Adipocyte (in vitro differentiated cells): ENCODE data around the gene TGM5.
"Not testable (repeated sequence)": the region's sequence is repeated elsewhere in the genome, so short reads cannot be mapped to it uniquely, and the experiment has no call there.

Experiments used
- DNase-seq: peaks from one replicate; pipeline ENCODE4 v3.0.0-alpha.2; 2015; ENCODE audit warnings: low read depth
- H3K27me3 ChIP-seq: replicated peaks from 2 replicates; pipeline ENCODE4 v1.7.0; 2013; ENCODE audit warnings: mild to moderate bottlenecking, low read length, moderate library complexity; ENCODE audit not compliant: control insufficient read depth, insufficient read depth
- H3K36me3 ChIP-seq: 2 replicates; pipeline ENCODE4 v1.7.0; 2013; ENCODE audit warnings: low read length, mild to moderate bottlenecking, moderate library complexity; ENCODE audit not compliant: control insufficient read depth, insufficient read depth, severe bottlenecking
- H3K4me1 ChIP-seq: 2 replicates; pipeline ENCODE4 v1.7.0; 2013; ENCODE audit warnings: mild to moderate bottlenecking, low read length, moderate library complexity; ENCODE audit not compliant: control insufficient read depth, insufficient read depth
- H3K4me3 ChIP-seq: 2 replicates; pipeline ENCODE4 v1.7.0; 2013; ENCODE audit warnings: mild to moderate bottlenecking, low read length, moderate library complexity
- H3K9ac ChIP-seq: 2 replicates; pipeline ENCODE4 v1.7.0; 2013; ENCODE audit warnings: mild to moderate bottlenecking, low read length, moderate library complexity
- H3K9me3 ChIP-seq: 2 replicates; pipeline ENCODE4 v1.7.0; 2013; ENCODE audit warnings: mild to moderate bottlenecking, low read length, moderate library complexity; ENCODE audit not compliant: control insufficient read depth

Gene TGM5

DNA sequence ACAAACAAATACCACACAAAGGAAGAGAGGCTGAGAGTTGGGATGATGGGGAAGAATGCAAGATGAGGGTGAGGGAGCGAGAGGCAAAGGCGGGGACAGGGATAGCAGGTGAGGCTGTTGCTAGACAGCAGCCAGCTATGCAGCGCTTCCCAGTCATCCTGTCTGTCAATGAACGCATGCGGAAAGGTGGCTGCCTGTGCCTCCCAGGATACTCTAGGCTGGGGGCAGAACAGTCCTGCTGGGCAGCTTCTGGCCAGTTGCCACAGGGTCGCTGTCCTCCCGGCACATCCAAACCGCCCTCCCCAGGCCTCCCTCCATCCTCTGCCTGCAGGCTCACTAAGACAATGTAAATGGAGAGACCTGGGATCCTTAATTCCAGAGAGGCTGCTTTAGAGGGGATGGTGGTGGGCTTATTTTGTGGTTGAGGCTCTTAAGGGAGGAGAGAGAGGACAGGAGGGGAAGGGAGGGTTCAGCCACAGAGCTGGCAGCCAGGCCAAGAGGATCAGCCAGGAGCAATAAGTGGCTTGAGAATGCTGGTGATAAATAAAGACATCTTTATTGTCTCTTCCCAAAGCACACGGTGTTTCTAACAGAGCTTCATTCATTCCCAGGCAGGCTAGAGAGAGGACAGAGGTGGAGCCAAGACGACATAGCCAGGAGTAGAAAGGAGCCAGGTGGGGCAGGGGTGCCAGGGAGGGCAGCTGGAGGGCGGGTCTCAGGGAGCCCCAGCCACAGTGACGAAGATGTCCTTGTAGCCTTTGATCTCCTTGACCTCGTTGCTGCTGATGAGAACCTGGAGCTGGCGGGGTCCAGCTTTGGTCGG lies 9.2 kb upstream of the TGM5 start:
- DNase-seq = no peak
- no peaks in the 10 kb centered on the region for H3K9me3 ChIP-seq
- H3K9ac ChIP-seq = no peak overlapping the region
- peaks cover 40% of the 10 kb centered on the region for H3K27me3 ChIP-seq
- peaks cover 3% of the 10 kb centered on the region for H3K4me1 ChIP-seq
- H3K4me3 ChIP-seq = no peak overlapping the region
- H3K36me3 ChIP-seq = no peaks in the 10 kb centered on the region

DNA sequence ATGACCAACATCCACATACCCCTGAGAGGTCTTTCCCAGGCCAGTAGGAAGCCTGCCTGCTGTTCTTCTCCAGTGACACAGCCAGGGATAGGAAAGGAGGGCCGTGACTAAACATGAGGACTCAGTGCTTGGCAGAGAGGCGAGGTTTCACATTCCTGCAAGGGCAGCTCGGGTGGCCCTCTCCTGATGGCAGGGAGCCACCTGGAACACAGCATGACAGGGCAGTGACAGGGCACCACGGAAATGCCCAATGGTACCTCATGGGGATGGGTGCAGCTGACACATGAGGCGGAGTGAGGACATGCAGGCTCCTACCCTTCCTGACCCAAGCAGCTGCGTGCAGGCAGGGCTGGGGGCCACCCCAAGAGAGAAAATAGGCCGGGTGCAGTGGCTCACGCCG lies 7.4 kb upstream of the TGM5 start:
- DNase-seq = no peak
- no peaks in the 10 kb centered on the region for H3K36me3 ChIP-seq
- no peaks in the 10 kb centered on the region for H3K9me3 ChIP-seq
- H3K4me1 ChIP-seq = peaks cover 3% of the 10 kb centered on the region
- no peak overlapping the region for H3K9ac ChIP-seq
- no peak overlapping the region for H3K4me3 ChIP-seq
- peaks cover 48% of the 10 kb centered on the region for H3K27me3 ChIP-seq

DNA sequence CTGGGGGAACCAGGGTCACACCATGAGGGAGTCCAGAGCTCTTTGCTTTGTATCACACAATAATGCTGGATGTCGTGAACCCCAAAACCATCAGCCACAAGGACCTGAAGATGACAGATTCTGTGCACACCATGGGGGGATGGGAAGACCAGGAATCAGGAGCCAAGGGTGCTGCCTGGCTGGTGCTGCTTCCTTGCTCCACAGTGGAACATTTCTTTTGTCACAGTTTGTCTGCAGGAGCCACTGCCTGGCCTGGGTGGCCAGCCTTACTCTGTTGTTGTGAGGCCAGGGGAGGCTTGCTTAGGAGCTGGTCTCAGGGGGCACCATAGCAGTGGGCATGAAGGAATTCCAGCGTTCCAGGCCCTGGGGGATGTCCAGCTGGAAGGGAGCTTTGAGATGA lies 6.5 kb upstream of the TGM5 start:
- no peak overlapping the region for H3K4me3 ChIP-seq
- peaks cover 49% of the 10 kb centered on the region for H3K27me3 ChIP-seq
- H3K4me1 ChIP-seq = peaks cover 3% of the 10 kb centered on the region
- H3K9ac ChIP-seq = no peak overlapping the region
- no peaks in the 10 kb centered on the region for H3K9me3 ChIP-seq
- no peak for DNase-seq
- H3K36me3 ChIP-seq = no peaks in the 10 kb centered on the region

DNA sequence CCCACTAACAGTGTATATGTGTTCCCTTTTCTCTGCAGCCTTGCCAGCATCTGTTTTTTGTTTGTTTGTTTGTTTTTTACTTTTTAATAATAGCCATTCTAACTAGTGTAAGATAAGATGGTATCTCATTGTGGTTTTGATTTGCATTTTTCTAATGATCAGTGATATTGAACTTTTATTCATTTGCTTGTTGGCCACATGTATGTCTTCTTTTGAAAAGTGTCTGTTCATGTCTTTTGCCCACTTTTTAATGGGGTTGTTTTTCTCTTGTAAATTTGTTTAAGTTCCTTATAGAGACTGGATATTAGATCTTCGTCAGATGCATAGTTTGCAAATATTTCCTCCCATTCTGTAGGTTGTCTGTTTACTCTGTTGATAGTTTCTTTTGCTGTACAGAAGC lies 5.2 kb upstream of the TGM5 start:
- not testable (repeated sequence) for H3K4me3 ChIP-seq, H3K36me3 ChIP-seq, H3K9ac ChIP-seq, DNase-seq, H3K4me1 ChIP-seq, H3K9me3 ChIP-seq
- H3K27me3 ChIP-seq = peaks cover 47% of the 10 kb centered on the region

DNA sequence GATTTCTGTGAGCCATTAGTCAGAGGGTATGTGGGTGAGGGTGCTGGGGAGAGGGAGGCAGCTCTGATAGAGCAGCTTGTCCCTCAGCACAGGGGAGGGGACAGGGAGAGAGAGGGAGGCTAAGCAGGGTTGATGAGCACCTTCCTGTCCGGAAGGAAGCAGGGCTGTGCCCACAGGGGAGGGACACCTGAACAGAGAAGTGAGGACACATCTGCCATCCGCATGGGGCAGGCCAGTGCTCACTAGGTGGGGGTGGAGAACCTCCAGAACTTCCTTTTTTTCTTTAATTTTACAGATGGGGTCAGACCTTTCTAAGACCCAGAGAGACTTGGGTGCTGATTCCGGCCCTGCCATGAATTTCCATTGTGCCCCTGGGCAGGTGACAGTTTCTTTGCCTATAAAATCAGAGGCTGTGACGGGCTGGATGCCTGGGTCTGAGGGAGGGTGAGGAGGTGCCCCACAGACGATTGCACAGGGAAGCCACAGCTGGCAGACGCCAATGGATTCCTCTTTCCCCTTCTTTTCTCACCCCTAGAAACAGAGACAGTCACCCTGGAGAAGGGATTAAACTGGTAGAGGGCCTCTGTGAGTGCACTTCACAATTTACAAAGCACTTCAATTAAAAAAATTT lies 4.1 kb upstream of the TGM5 start:
- Histone ChIP-seq H3K4me1 (peaks cover 3% of the 10 kb centered on the region), H3K36me3 (no peaks in the 10 kb centered on the region), H3K9me3 (no peaks in the 10 kb centered on the region), H3K4me3 (no peak overlapping the region), H3K27me3 (peaks cover 46% of the 10 kb centered on the region), H3K9ac (no peak overlapping the region)
- no peak for DNase-seq

DNA sequence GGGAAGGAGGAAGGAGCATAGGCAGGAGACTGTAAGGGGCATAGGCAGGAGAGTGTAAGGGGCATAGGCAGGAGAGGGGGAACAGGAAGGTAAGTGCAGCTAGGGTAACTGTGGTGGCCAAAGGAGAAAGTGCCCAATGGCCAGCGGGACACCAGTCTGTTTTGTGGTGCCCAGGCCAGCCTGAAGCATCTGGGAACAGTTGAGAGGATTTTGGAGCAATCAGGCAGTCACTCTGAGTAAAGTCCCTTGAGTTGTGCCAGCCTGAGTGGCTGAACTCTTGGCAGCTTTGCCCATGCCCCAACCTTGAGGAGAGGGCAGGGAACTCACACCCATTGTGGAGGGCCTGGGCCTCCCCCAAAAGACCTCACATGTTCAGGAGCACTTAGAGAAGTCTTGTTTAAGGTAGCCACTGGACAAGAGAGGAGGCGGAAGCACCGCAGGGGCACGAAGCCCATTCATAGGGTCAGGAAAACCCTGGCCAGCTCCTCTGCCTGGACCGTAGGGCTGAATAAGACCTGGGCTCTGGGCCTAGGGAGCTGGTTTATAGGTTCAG lies 3.5 kb upstream of the TGM5 start:
- Histone ChIP-seq H3K36me3 (no peaks in the 10 kb centered on the region), H3K27me3 (peaks cover 47% of the 10 kb centered on the region), H3K9ac (no peak overlapping the region), H3K4me3 (no peak overlapping the region), H3K9me3 (no peaks in the 10 kb centered on the region), H3K4me1 (peaks cover 3% of the 10 kb centered on the region)
- no peak for DNase-seq

DNA sequence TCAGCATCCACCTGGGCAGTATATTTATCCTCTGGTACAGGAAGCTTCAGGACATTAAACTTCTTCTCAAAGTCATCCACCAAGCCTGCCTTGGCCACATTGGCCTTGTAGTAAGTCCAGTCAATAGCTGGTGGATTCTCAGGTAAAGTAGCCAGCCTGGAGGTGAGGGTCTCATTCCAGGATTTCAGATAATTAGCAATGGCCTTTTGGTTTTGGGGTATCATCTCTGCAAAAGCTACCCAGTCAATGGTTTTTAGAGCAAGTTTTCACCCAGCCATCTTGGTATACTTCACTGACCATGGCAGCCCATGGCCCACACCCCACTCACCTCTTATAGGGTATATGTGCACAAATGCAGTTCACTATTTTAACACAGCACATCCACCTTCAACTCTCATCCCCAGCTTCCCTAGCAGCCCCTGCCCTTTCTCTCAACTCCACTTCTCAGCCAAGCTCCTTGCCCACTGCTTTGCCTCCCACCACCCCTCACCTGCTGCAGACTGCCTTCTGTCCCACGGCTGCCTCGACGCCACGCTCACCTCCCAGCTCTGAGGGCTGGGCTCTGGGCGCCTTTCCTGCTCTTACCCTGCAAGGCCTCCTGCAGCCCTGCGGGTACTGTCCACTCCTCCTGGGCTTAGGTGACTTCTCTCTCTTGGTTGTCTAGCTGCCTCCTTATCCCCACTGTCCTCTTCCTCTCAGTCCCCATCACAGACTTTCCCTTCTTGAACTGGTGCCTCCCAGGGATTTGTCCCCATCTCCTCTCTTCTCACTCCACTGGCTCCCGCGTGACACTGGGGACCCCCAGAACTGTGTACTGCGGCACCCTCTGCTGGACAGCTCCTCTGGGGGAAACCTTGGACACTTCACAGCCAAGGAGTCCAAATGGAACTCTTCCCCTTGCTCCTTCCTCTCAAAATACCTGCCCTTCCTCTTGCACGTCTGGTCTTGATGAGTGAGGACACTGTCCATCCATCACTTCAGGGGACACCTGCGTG lies 1.7 kb upstream of the TGM5 start:
- Histone ChIP-seq H3K36me3 (no peaks in the 10 kb centered on the region), H3K4me3 (no peak overlapping the region), H3K27me3 (peaks cover 53% of the 10 kb centered on the region), H3K9me3 (no peaks in the 10 kb centered on the region), H3K9ac (no peak overlapping the region), H3K4me1 (no peaks in the 10 kb centered on the region)
- DNase-seq = no peak

DNA sequence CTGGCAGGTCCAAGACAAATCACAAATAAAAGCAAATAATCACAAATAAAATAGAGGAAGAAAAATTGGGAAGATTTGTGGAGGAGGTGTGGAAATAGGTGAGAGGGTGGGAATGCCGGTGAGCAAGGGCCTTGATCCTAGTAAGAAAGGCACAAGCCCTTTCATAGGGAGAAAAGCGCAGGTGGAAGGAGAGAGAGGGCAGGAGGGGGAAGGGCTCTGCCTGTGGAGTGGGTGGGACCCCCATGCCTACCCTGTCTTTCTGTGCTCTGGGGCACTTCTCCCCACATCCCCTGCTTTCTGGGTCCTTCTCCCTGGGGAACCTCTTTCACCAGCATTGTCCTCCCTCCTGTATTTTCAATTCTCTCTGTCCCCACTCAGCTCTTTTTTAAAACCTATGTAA lies 711 bp upstream of the TGM5 start:
- H3K9me3 ChIP-seq = no peaks in the 10 kb centered on the region
- H3K4me3 ChIP-seq = no peak overlapping the region
- H3K4me1 ChIP-seq = no peaks in the 10 kb centered on the region
- H3K36me3 ChIP-seq = no peaks in the 10 kb centered on the region
- DNase-seq = no peak
- H3K27me3 ChIP-seq = peaks cover 59% of the 10 kb centered on the region
- H3K9ac ChIP-seq = no peak overlapping the region

DNA sequence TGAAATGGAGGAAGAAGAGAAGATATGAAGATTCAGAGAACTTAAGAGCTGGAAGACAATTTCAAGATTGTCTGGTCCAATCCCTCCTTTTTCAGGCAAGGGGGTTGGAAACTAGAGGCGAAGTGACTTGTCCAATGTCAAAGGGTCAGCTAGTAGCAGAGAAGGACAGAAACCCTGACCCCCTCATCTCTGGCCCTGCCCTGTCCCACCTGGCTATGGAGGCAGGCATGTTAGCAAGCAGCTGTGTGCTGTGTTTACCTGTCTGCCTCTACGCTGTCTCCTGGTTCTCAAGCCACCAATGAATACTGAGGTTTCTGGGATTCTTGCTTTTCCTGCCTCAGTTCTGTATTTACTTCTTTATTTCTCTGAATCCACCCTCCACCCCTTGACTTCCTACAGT lies 342 bp downstream of the TGM5 start:
- no peak overlapping the region for H3K9ac ChIP-seq
- H3K4me3 ChIP-seq = no peak overlapping the region
- H3K9me3 ChIP-seq = no peaks in the 10 kb centered on the region
- H3K27me3 ChIP-seq = peaks cover 63% of the 10 kb centered on the region
- DNase-seq = no peak
- no peaks in the 10 kb centered on the region for H3K36me3 ChIP-seq
- H3K4me1 ChIP-seq = no peaks in the 10 kb centered on the region

DNA sequence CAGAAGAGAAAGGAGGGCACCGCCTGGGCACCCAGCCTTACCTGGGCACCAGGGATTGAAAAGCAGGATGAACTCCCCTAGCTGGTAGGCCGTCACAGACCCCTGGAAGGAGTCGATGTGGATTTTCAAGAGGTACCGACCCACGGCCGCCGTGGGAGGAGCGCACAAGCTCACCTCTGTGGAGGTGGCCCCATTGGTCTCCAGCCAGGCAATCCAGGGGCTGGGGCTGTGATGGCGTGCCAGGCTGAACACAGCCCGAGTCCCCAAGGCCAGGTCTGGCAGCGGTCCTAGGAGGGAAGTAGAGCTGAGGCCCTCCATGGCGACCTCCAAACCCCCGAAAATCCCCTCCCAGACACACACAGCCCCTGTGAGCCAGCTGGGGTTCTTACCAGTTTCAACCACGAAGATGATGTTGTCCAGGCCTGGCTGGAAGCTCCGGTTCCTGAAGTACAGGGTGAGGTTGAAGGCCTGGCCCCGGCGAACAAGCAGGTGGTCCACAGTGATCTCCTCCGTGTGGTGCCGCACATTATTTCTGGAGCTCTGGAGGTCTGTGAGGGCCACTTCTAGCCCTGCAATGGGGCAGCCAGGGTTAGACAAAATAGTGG lies 6.6 kb downstream of the TGM5 start:
- H3K36me3 ChIP-seq = no peaks in the 10 kb centered on the region
- DNase-seq = no peak
- H3K9ac ChIP-seq = no peak overlapping the region
- H3K9me3 ChIP-seq = no peaks in the 10 kb centered on the region
- no peak overlapping the region for H3K4me3 ChIP-seq
- H3K4me1 ChIP-seq = no peaks in the 10 kb centered on the region
- peaks cover 52% of the 10 kb centered on the region for H3K27me3 ChIP-seq
